OCI-LY1 (cell line): ENCODE measurements around the gene ELK3.

Experiments
- EZH2 ChIP-seq: fragments of 200-600 bp; sonication (generic), shearing (Covaris generic); IDR thresholded peaks from 2 replicates; pipeline ENCODE4 v1.8.0; 2017; ENCODE audit warnings: borderline replicate concordance, mixed run types, mild to moderate bottlenecking, antibody characterized with exemption, low read length, moderate library complexity, mixed read lengths
- TF ChIP-seq, protein P1 (sequence below): fragments of 200-600 bp; sonication (generic), shearing (Covaris generic); IDR thresholded peaks from 2 replicates; pipeline ENCODE4 v1.5.1; 2017; ENCODE audit warnings: mild to moderate bottlenecking, antibody characterized with exemption, low read length, moderate library complexity, mixed read lengths

DNA sequence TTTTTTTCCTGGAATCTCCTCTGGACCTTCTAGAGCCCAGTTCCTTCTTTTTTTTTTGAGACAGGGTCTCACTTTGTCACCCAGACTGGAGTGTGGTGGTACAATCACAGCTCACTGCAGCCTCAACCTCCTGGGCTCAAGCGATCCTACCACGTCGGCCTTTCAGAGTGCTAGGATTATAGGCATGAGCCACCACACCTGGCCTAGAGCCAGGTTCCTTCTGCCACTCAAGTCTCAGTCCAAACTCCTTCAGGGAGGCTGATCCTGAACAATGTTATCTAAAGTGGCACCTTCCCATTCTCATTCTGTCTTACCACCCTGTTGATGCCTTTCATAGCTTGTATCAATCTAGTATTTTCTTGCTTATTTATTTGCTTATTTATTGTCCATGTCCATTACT, 22.3 kb upstream of the ELK3 start:
- TF ChIP-seq, protein P1, sequence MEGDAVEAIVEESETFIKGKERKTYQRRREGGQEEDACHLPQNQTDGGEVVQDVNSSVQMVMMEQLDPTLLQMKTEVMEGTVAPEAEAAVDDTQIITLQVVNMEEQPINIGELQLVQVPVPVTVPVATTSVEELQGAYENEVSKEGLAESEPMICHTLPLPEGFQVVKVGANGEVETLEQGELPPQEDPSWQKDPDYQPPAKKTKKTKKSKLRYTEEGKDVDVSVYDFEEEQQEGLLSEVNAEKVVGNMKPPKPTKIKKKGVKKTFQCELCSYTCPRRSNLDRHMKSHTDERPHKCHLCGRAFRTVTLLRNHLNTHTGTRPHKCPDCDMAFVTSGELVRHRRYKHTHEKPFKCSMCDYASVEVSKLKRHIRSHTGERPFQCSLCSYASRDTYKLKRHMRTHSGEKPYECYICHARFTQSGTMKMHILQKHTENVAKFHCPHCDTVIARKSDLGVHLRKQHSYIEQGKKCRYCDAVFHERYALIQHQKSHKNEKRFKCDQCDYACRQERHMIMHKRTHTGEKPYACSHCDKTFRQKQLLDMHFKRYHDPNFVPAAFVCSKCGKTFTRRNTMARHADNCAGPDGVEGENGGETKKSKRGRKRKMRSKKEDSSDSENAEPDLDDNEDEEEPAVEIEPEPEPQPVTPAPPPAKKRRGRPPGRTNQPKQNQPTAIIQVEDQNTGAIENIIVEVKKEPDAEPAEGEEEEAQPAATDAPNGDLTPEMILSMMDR: no peak
- no peak for TF ChIP-seq EZH2
